Kidney tubule cell (primary cell): ENCODE measurements around the gene ZBP1.

ENCODE experiments used
- DNase-seq: peaks from one replicate; pipeline ENCODE4 v3.0.0-alpha.2; 2018; ENCODE audit warnings: low spot score

Gene ZBP1

DNA sequence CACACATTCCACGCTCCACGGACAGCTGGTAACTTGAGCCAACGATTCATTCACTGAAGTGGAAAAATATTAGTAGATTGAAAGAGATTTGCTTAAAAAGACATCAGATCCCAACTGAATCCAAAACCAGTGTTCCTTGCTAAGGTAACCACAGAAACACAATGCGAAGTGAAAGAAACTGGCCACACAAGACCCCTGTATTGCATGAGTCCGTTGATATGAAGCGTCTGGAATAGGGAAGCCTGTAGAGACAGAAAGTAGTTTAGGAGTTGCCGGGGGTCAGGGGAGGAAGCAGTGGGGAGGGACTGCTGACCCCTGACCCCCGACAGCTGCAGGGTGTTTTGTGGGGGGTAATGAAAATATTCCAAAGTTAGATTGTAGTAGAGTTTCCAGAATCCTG lies 49.3 kb downstream of the ZBP1 start:
- no peak for DNase-seq

- DNase-seq: no peak
Measured at GRCh38 chr20:57570145-57570850, 49.9 kb downstream of the ZBP1 start.

DNA sequence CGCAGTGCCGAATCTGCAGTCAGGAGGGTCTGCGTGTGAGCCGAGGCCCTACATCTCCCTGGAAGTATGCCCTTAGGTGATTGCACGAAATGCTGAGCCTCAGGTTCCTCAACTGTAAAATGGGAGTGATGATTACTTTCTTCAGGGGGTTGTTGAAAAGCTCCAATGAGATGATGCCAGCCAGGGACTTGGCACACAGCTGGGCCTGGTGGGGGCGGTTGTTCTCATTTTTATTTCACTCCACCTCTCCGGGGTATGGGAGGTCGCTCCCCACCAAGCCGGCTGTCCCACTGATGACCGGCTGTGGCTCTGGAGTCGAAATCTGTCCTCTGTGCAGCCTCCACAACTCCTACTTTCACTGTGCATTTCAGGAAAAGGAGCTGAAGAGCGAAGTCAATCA lies 51.3 kb downstream of the ZBP1 start:
- DNase-seq: no peak

- DNase-seq: no peak
Measured at GRCh38 chr20:57568088-57568896, 51.9 kb downstream of the ZBP1 start.

DNA sequence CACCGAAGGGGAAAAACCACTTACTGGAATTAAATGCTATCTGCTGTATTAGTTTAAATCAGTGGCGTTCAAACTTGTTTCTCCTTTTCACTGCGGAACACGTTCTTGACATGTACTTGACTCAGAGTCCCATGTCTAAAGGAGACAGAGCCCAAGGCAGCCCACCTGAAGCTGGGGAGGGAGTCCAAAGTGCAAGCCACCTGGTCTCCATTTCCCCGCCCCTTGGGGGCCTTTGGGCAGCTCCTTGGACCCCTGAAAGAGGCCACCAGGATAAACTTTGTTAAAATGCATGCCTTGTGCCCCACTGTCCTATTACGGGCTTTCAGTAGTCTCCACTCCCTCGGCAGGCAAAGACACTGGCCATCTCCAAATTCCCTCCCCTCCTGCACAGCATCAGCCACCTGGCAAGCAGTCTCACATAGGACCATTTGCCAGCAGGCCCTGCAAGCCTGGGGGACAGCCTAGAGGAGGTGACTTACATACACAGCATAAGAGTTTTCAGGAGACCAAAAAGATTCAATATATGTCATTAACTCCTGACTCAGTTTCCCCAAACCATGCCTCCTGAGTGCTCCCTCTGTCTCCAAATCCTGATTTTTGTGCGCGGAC lies 52.7 kb downstream of the ZBP1 start:
- DNase-seq: no peak

GRCh38 chr20:57566803-57567459 lies 53.3 kb downstream of the ZBP1 start:
- no peak for DNase-seq

DNA sequence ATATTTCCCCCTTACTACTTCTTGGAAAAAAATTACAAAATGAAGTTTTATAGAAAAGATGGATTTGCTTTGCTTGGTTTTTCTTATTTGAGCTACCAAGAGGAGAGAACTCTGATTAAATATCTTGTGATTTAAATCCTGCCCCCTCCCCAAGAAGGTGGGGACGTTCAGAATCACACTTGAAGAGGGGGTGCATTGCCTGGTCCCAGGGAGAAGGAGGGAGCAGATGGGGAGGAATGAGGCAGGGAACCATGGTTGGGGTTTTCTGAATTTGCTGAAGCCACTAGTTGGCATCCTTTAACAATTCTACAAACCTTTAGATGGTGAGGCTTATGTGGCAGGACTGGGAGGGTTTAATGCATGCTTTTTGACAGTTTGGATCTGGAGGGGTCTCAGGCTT lies 53.8 kb downstream of the ZBP1 start:
- no peak for DNase-seq

DNA sequence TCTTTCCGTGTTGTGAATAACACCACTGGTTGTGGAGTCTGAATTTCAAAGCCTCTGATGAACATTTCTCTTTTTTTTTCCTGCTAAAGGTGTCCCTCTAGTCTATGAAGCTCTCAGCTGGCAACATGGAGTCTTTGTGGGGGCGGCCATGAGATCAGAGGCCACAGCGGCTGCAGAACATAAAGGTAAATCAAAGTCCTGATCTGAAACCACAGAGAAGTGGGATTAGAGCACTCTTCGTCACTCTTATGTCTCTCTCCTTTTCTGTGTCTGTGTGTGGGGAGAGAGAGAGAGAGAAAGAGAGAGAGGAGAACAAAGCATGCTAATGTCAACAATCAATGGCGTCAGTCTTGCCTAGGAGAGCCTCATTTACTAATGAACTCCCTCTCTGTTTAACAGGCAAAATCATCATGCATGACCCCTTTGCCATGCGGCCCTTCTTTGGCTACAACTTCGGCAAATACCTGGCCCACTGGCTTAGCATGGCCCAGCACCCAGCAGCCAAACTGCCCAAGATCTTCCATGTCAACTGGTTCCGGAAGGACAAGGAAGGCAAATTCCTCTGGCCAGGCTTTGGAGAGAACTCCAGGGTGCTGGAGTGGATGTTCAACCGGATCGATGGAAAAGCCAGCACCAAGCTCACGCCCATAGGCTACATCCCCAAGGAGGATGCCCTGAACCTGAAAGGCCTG lies 55.1 kb downstream of the ZBP1 start:
- DNase-seq: no peak

DNA sequence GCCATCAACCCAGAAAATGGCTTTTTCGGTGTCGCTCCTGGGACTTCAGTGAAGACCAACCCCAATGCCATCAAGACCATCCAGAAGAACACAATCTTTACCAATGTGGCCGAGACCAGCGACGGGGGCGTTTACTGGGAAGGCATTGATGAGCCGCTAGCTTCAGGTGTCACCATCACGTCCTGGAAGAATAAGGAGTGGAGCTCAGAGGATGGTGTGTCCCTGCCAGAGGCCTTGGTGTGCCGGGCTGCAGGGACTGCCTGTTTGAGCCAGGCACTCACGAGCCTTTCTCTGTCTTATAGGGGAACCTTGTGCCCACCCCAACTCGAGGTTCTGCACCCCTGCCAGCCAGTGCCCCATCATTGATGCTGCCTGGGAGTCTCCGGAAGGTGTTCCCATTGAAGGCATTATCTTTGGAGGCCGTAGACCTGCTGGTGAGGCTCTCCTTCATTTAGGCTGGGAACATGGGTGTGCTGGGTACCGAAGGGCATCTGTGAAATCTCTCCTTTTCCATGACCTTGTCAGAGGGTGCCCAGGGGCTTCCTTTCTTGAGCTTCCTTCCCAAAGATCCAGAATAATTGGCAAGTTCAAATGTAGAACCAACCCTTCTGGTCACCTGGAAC lies 55.9 kb downstream of the ZBP1 start:
- DNase-seq: no peak

DNA sequence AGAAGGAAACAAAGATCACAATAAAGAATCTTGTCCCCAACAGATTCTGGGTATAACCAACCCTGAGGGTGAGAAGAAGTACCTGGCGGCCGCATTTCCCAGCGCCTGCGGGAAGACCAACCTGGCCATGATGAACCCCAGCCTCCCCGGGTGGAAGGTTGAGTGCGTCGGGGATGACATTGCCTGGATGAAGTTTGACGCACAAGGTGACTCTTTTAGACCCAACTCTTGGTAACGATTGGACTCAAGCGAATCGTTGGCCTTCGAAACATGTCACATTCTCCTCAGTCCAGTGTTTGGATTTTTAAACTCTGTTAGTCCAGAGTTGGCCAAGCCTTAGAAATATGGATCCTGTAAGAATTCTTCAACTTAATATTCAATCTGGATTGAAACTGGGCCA lies 56.7 kb downstream of the ZBP1 start:
- DNase-seq: no peak

GRCh38 chr20:57562541-57563465 lies 57.4 kb downstream of the ZBP1 start:
- no peak for DNase-seq

GRCh38 chr20:57561356-57562279 lies 58.6 kb downstream of the ZBP1 start:
- DNase-seq: no peak

- peak; percentile 92 for DNase-seq
Measured at GRCh38 chr20:57560554-57561355, 59.5 kb downstream of the ZBP1 start, which contains the start of gene PCK1. PCK1 (plus strand) TSS chr20:57561110; CDS start chr20:57561412, 302 bp downstream.

- no peak for DNase-seq
Measured at GRCh38 chr20:57559658-57560553, 60.3 kb downstream of the ZBP1 start.

GRCh38 chr20:57559289-57559634 lies 61.0 kb downstream of the ZBP1 start:
- DNase-seq: no peak

DNA sequence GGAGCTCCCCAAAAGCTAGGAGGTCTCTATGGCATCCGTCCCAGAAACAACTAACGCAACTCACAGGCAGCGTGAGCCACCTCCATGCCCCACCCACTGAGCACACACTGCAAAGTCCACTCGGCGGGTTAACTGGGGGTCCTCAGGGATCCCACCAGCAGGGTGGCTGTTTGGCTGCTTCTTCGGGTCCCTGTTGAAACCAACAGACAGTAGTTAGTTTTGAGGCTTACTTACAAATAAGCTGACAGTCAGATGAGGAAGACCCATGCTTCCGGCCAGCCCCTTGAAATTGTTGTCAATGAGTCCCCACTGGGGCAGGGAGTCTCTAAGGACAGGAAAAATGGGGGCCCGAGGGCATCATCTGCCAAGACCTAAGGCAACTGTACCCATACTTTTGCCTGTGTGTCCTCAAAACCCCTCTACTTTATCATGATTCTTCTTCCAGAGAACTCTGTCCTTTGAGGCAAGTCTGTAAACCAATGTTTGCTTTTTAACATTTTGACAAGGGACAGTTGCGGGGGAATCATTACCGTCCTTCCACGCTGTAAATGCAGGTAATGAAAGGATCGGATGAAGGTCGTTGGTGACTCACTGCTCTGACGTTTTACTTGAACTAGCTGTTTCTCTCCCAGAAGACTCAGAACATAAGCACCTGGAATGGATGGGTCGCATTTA lies 61.5 kb downstream of the ZBP1 start:
- DNase-seq: peak; percentile 4
